Kidney epithelial cell (primary cell): ENCODE data around the gene CRHBP. TPM values are rescaled to one million over a fixed set of nuclear protein-coding genes. Genes with fewer than 3 reads are reported as not detected.

ENCODE experiments used
- DNase-seq: peaks from one replicate; pipeline ENCODE4 v3.0.0-alpha.2; 2010; ENCODE audit warnings: low read depth
- H3K27me3 ChIP-seq: 2 replicates; pipeline ENCODE4 v1.6.0; 2011; ENCODE audit warnings: low read length; ENCODE audit not compliant: control insufficient read depth, insufficient read depth
- H3K36me3 ChIP-seq: 2 replicates; pipeline ENCODE4 v1.5.1; 2011; ENCODE audit warnings: low read length; ENCODE audit not compliant: control insufficient read depth, insufficient read depth
- H3K4me3 ChIP-seq: 2 replicates; pipeline ENCODE4 v1.5.1; 2011; ENCODE audit warnings: low read depth, mild to moderate bottlenecking, control low read depth, low read length
- CTCF ChIP-seq: IDR thresholded peaks from 2 replicates; pipeline ENCODE4 v1.5.1; 2011; ENCODE audit warnings: mild to moderate bottlenecking, moderate library complexity, low read length, control low read depth, inconsistent platforms; ENCODE audit not compliant: insufficient read depth, poor library complexity, severe bottlenecking
- total RNA-seq: library from RNA; depleted of rRNA; stranded (reverse); fragments of >200 nt; gene quantifications from 2 replicates; pipeline ENCODE4 v1.2.3, GENCODE V29; 2015

The CRHBP gene
- total RNA-seq, 1 donor from 2014 or later = not detected

GRCh38 chr5:76926329-76927105 is 26.3 kb upstream of the CRHBP start:
- no peak for TF ChIP-seq CTCF
- no peak overlapping the region for H3K4me3 ChIP-seq
- no peaks in the 10 kb centered on the region for H3K36me3 ChIP-seq
- no peak for DNase-seq
- H3K27me3 ChIP-seq = no peaks in the 10 kb centered on the region

GRCh38 chr5:76927961-76928360 is 24.9 kb upstream of the CRHBP start:
- TF ChIP-seq CTCF = no peak
- Histone ChIP-seq H3K4me3 (no peak overlapping the region), H3K36me3 (no peaks in the 10 kb centered on the region), H3K27me3 (no peaks in the 10 kb centered on the region)
- no peak for DNase-seq

- Histone ChIP-seq H3K27me3 (no peaks in the 10 kb centered on the region), H3K36me3 (no peaks in the 10 kb centered on the region), H3K4me3 (no peak overlapping the region)
- no peak for DNase-seq
- no peak for TF ChIP-seq CTCF
These were observed 22.8 kb upstream of the CRHBP start for GRCh38 chr5:76930083-76930482.

- TF ChIP-seq CTCF = no peak
- no peak for DNase-seq
- H3K4me3 ChIP-seq = no peak overlapping the region
- no peaks in the 10 kb centered on the region for H3K36me3 ChIP-seq
- H3K27me3 ChIP-seq = no peaks in the 10 kb centered on the region
These were observed 14.7 kb upstream of the CRHBP start for GRCh38 chr5:76938177-76938576.

GRCh38 chr5:76941000-76941399 is 11.8 kb upstream of the CRHBP start:
- no peak for TF ChIP-seq CTCF
- no peaks in the 10 kb centered on the region for H3K27me3 ChIP-seq
- H3K4me3 ChIP-seq = no peak overlapping the region
- DNase-seq = no peak
- H3K36me3 ChIP-seq = no peaks in the 10 kb centered on the region

GRCh38 chr5:76941442-76941841 is 11.4 kb upstream of the CRHBP start:
- Histone ChIP-seq H3K27me3 (no peaks in the 10 kb centered on the region), H3K36me3 (no peaks in the 10 kb centered on the region), H3K4me3 (no peak overlapping the region)
- DNase-seq = no peak
- no peak for TF ChIP-seq CTCF
